Cerebellar cortex (tissue), 1 donor: ENCODE results near the gene PXDN.
"Not testable (repeated sequence)": the region's sequence is repeated elsewhere in the genome, so short reads cannot be mapped to it uniquely, and the experiment has no call there.

Experiments used
- DNase-seq: peaks from one replicate; pipeline ENCODE4 v3.0.0-alpha.2; 2015; ENCODE audit warnings: low spot score

PXDN gene

GRCh38 chr2:1681017-1681318 is 63.3 kb downstream of the PXDN start:
- no peak for DNase-seq

- DNase-seq = no peak
These were observed 63.9 kb downstream of the PXDN start for GRCh38 chr2:1680222-1681016.

- DNase-seq = not testable (repeated sequence)
These were observed 64.8 kb downstream of the PXDN start for GRCh38 chr2:1679488-1680039.

DNA sequence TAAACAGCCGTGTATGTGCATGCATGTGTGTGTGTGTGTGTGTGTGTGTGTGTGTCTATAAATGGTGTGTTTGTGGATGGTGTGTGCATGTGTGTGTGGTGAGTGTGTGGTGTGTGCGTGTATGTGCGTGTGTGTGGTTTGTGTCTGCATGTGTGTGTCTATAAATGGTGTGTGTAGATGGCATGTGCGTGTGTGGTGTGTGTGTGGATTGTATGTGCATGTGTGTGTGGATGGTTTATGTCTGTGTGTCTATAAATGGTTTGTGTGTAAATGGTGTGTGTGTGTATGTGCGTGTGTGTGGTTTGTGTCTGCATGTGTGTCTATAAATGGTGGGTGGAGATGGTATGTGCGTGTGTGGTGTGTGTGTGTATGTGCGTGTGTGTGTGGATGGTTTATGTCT is 65.2 kb downstream of the PXDN start:
- DNase-seq = not testable (repeated sequence)

- DNase-seq = no peak
These were observed 65.7 kb downstream of the PXDN start for GRCh38 chr2:1678609-1679008.

DNA sequence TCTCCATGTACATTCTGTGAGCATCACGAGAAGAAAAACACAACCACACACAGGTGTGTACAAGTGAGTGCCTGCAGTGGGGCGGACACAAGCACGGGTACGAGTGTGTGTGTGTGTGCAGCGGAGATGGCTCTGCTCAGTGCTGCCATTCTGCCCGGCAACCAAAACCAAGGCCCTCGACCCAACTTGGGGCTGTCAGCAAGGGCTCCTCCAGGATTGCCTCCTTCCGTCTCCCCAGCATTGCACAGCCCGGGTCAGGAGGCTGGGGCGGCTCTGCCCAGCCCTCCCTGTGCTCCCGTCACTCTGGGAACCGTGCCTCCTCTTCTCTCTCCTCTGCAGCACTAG is 66.5 kb downstream of the PXDN start:
- no peak for DNase-seq

DNA sequence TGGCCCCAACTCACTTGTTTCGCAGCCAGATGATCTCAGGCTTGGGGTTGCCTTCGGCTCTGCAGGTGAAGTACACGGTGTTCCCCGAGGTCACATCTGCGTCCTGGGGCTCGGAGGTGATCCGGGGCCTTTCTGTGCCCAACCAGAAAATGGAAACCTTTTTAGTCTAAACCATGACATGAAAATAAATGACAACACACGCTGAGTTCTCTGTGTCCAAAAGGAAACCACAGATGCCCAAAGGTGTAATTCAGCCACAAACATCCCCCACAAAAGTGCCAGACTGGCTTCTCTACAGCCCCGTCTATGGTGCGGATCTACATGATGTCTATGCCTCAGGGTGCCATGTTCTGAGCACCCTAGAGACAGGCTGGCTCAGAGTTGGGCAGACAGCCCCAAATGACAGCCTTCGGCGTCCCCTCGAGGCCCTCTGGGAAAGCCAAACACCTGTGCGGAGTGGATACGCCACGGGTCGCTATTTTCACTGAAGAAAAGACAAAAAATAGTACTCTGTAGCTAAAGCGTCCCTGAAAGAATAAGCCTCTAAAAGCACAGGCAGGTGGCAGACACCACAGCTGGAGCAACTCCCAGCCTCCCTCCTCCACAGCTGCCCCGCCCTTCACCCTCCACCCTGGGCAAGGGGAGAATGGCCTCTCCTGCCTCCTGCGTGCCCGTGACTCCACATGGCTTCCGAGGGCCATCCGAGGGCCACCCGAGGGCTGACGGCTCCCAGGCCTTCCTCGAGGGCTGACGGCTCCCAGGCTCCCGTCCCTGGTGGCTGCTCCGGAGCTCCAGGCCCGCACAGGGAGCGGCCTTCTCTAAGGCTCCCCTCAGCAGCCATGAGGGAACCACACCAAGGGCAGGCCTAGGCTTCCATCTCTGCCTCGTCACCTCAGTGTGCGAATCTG is 67.1 kb downstream of the PXDN start:
- DNase-seq = no peak

GRCh38 chr2:1676091-1676912 is 68.0 kb downstream of the PXDN start:
- DNase-seq = no peak

GRCh38 chr2:1675633-1676032 is 68.7 kb downstream of the PXDN start:
- no peak for DNase-seq

GRCh38 chr2:1674766-1675397 is 69.4 kb downstream of the PXDN start:
- DNase-seq = no peak

- DNase-seq = no peak
These were observed 70.0 kb downstream of the PXDN start for GRCh38 chr2:1674276-1674675.

GRCh38 chr2:1673160-1673944 is 71.0 kb downstream of the PXDN start:
- DNase-seq = no peak

DNA sequence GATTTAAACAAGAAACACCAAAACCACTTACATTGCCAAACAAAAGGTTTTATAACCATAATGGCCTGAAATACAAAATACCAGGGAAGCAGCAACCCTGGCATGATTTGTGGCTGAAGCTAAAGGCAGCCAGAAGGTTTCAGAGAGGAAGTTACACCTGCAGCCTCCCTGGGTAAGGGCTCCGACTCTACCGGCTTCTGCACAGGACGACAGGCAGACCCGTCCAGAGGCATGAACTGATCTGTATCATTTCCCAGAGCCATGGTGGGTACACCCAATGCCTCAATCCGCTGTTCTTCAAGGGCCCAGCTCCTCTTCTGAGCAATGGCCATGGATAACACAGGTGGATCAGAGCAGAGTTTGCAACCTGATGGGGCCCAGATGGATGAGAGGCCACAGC is 71.6 kb downstream of the PXDN start:
- DNase-seq = no peak

GRCh38 chr2:1671916-1672315 is 72.4 kb downstream of the PXDN start:
- DNase-seq = no peak

- no peak for DNase-seq
These were observed 73.7 kb downstream of the PXDN start for GRCh38 chr2:1670636-1671035.

DNA sequence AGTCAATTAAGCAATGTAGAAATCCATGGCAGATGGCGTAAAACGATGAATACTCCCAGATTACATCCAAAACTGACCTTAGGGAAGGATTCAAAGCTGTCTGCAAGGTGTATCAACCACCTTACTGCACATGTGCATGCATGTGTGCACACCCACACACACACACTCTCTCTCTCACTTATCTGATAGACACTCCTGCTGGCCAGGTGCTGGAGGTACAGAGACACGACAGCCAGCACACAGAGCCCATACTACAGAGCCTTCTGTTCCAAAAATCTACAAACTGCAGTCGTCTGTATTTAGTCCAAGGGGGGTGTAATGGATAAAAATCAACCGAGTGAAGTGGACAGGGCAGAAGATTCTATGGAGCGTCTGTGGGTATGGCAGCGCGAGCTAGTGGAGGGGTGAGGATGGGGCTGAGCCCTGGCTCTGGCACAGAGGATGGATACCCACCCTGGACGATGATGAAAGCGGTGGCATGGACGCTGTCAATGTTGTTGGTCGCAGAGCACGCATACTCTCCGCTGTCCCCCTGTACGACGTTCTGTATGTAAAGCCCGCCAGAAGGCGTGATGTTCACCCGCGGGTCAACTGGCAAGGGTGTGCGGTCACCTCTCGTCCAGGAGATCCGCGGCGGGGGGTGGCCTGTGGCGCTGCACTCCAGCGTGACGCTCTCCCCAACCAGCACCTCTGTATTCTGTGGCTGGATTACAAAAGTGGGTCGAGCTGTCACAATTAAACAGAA is 78.4 kb downstream of the PXDN start:
- DNase-seq = no peak

GRCh38 chr2:1664698-1665097 is 79.6 kb downstream of the PXDN start:
- no peak for DNase-seq

- no peak for DNase-seq
These were observed 80.2 kb downstream of the PXDN start for GRCh38 chr2:1664076-1664605.

- no peak for DNase-seq
These were observed 80.7 kb downstream of the PXDN start for GRCh38 chr2:1663621-1664020.

DNA sequence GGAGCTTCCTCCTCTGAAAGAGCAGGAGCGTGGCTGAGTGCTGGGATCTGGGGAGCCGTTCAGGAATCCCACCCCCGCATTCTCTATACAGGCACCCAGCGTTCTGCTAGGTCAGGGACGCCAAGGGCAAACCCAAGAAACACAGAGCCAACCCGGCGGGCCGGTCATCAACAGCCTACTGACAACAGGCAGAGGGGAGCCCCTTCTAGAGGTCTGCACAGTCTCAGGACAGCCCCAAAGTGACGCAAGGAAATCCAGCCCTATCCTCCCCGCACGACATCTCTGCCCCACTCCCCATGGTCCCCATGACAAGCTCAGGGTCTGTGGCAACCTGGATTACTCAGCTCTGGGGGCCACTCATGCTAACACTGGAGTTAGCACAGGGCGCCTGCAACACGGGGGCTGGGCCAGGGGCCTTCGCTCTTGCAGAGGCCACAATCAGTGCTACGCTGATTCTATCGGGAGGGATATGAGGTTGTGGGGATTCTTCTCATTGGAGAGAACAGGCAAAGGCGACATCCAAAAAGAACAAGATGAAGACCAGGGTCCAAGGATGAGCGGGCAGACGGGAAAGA is 81.6 kb downstream of the PXDN start:
- DNase-seq = no peak
